Coronary artery (tissue), 2 donors: ENCODE data around the gene INA.

ENCODE experiments used
- DNase-seq: peaks from one replicate; pipeline ENCODE4 v3.0.0-alpha.2; 2017; ENCODE audit warnings: low spot score
- H3K27ac ChIP-seq, 2 donors: fragments of 200-600 bp; sonication (generic); one replicate each; pipeline ENCODE4 v1.5.1; 2016 to 2019
- H3K4me3 ChIP-seq: fragments of 200-600 bp; sonication (generic); 2 replicates; pipeline ENCODE4 v1.5.1; 2016; ENCODE audit warnings: mild to moderate bottlenecking, moderate library complexity
- CTCF ChIP-seq: fragments of 200-600 bp; sonication (generic); IDR thresholded peaks from one replicate; pipeline ENCODE4 v1.5.1; 2019; ENCODE audit warnings: antibody characterized with exemption

INA gene

DNA sequence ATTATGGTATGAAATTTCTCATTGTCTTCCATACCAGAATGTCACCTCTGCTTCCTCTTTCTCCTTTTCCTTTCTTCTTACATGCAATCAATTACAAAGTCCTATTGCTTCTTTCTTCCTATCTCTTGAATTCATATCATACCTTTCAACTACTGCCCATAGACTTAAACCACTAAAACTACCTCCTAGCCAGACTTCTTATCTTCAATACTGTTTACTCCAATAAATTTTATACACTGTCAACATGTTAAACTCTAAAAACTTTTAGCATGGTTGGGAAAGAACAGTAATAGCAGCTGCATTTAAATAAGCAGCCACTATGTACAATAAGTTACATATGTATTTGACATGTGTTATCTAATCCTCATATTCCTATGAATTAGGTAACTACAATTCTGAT, 39.1 kb downstream of the INA start:
- no peak overlapping the region for H3K4me3 ChIP-seq
- no peak for TF ChIP-seq CTCF

GRCh38 chr10:103327906-103328305, 51.0 kb downstream of the INA start:
- H3K4me3 ChIP-seq, result no peak overlapping the region
- H3K27ac ChIP-seq, result no peak overlapping the region
- no peak for DNase-seq
- TF ChIP-seq CTCF, result no peak

More for the DNA sequence above, 39.1 kb downstream of the INA start:
- DNase-seq, result no peak
- H3K27ac ChIP-seq, result no peak overlapping the region

DNA sequence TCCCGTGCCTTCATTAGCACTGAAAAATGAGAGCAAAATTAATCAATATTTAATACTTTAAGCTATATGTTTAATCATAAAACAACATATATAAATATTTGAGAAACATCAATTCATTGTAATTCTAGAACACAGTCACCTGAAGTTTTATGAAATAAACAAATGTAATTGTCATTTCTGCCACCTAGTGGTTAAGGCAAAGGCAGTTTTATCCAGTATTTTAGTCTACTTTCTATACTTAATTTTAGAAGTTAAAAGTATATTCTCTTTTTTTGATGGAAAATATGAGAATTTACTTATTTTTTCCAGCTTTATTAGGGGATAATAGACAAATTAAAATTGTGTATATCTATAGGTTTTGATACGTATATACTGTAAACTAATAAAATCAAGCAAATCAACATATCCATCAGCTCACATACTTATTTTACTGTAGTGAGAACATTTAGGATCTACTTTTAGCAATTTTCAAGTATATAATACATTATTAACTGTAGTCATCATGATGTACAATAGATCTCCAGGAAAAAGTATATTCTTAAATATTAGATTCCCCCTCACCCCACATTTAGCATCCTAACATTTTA, 57.1 kb downstream of the INA start:
- H3K4me3 ChIP-seq, result no peak overlapping the region
- TF ChIP-seq CTCF, result no peak
- H3K27ac ChIP-seq, result no peak overlapping the region
- no peak for DNase-seq

DNA sequence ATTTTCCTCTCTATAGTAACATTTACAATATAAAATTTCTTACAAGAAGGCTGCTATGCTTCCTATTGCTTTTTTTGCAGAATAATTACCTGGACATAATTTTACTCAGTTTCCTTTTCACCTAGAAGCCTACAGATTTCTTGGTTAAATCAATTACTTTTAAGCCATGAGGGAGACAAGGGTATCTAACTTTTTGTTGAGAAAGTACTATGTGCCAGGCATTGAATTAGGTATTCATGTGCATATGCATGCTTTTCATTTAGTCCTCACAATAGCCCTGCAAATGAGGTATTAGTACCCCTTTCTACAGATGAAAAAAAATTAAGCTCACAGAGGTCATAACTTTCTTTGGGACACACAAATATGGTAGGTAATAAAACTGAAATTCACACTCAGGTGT, 57.6 kb downstream of the INA start:
- Histone ChIP-seq H3K4me3 (no peak overlapping the region), H3K27ac (no peak overlapping the region)
- no peak for DNase-seq
- TF ChIP-seq CTCF, result no peak

DNA sequence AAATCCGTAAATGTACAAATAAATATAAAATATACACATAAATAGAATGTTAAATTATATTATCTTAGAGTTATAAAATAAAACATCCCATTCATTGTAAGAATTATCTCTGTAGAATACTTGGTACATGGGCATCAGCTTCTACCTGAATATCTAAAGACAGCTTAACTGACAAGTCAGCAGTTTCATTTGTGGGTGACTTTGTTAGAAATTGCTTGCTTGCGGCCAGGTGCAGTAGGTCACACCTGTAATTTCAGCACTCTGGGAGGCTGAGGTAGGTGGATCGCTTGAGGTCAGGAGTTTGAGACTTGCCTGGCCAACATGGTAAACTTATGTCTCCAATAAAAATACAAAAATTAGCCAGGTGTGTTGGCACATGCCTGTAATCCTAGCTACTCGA, 59.4 kb downstream of the INA start:
- no peak overlapping the region for H3K4me3 ChIP-seq
- H3K27ac ChIP-seq, result no peak overlapping the region
- no peak for DNase-seq
- TF ChIP-seq CTCF, result no peak
